Measurements from ENCODE around the gene SFXN4. TPM values are rescaled to one million over a fixed set of nuclear protein-coding genes. Genes with fewer than 3 reads are reported as not detected.
"Not testable (repeated sequence)": the region's sequence is repeated elsewhere in the genome, so short reads cannot be mapped to it uniquely, and the experiment has no call there.

The SFXN4 gene
- total RNA-seq, 1 experiment from 2014 or later, result 24.4 TPM

GRCh38 chr10:119199231-119199992 lies 33.9 kb upstream of the SFXN4 start:
- peak; percentile 52 for DNase-seq
- Histone ChIP-seq H3K4me3 (no peak overlapping the region), H3K36me3 (no peaks in the 10 kb centered on the region), H3K9me3 (no peaks in the 10 kb centered on the region), H3K27me3 (no peaks in the 10 kb centered on the region)

GRCh38 chr10:119198438-119198837 lies 32.9 kb upstream of the SFXN4 start:
- H3K27me3 ChIP-seq, result no peaks in the 10 kb centered on the region
- H3K36me3 ChIP-seq, result no peaks in the 10 kb centered on the region
- H3K9me3 ChIP-seq, result no peaks in the 10 kb centered on the region
- DNase-seq, result no peak
- no peak overlapping the region for H3K4me3 ChIP-seq

GRCh38 chr10:119197921-119198320 lies 32.4 kb upstream of the SFXN4 start:
- Histone ChIP-seq H3K36me3 (no peaks in the 10 kb centered on the region), H3K4me3 (no peak overlapping the region), H3K9me3 (no peaks in the 10 kb centered on the region), H3K27me3 (no peaks in the 10 kb centered on the region)
- DNase-seq, result peak; percentile 27

GRCh38 chr10:119191881-119192280 lies 26.4 kb upstream of the SFXN4 start:
- Histone ChIP-seq H3K27me3 (no peaks in the 10 kb centered on the region), H3K4me3 (no peak overlapping the region), H3K9me3 (no peaks in the 10 kb centered on the region), H3K36me3 (no peaks in the 10 kb centered on the region)
- DNase-seq, result peak; percentile 20

- Histone ChIP-seq H3K4me3 (no peak overlapping the region), H3K27me3 (no peaks in the 10 kb centered on the region), H3K9me3 (no peaks in the 10 kb centered on the region), H3K36me3 (no peaks in the 10 kb centered on the region)
- DNase-seq, result no peak
Measured at GRCh38 chr10:119190954-119191785, 25.7 kb upstream of the SFXN4 start.

GRCh38 chr10:119190353-119190752 lies 24.8 kb upstream of the SFXN4 start:
- Histone ChIP-seq H3K27me3 (no peaks in the 10 kb centered on the region), H3K4me3 (no peak overlapping the region), H3K9me3 (no peaks in the 10 kb centered on the region), H3K36me3 (no peaks in the 10 kb centered on the region)
- peak; percentile 89 for DNase-seq

- Histone ChIP-seq H3K4me3 (no peak overlapping the region), H3K36me3 (no peaks in the 10 kb centered on the region), H3K27me3 (no peaks in the 10 kb centered on the region), H3K9me3 (no peaks in the 10 kb centered on the region)
- peak; percentile 53 for DNase-seq
Measured at GRCh38 chr10:119189811-119190282, 24.3 kb upstream of the SFXN4 start.

GRCh38 chr10:119183664-119184412 lies 18.3 kb upstream of the SFXN4 start:
- no peaks in the 10 kb centered on the region for H3K27me3 ChIP-seq
- no peaks in the 10 kb centered on the region for H3K36me3 ChIP-seq
- H3K9me3 ChIP-seq, result no peaks in the 10 kb centered on the region
- no peak for DNase-seq
- no peak overlapping the region for H3K4me3 ChIP-seq

- H3K27me3 ChIP-seq, DNase-seq, H3K9me3 ChIP-seq, H3K4me3 ChIP-seq: not testable (repeated sequence)
- peaks cover 14% of the 10 kb centered on the region for H3K36me3 ChIP-seq
Measured at GRCh38 chr10:119180850-119181400, 15.4 kb upstream of the SFXN4 start.

- peak; percentile 94 for DNase-seq
Measured at GRCh38 chr10:119178372-119179119, 13.0 kb upstream of the SFXN4 start, which contains the start of gene PRDX3. Gene PRDX3 (minus strand): TSS chr10:119178812. CDS start chr10:119178790, 22 bp downstream.

GRCh38 chr10:119177708-119178371 lies 12.3 kb upstream of the SFXN4 start:
- Histone ChIP-seq H3K9me3 (no peaks in the 10 kb centered on the region), H3K27me3 (no peaks in the 10 kb centered on the region), H3K4me3 (peak overlapping the region; percentile 83), H3K36me3 (peaks cover 36% of the 10 kb centered on the region)
- DNase-seq, result no peak

More at GRCh38 chr10:119178372-119179119, 13.0 kb upstream of the SFXN4 start, which contains the start of gene PRDX3:
- no peaks in the 10 kb centered on the region for H3K27me3 ChIP-seq
- no peaks in the 10 kb centered on the region for H3K9me3 ChIP-seq
- peak within 1 kb of the TSS; percentile 83 for H3K4me3 ChIP-seq
- H3K36me3 ChIP-seq, result peaks cover 29% of the 10 kb centered on the region

GRCh38 chr10:119176166-119176565 lies 10.7 kb upstream of the SFXN4 start:
- Histone ChIP-seq H3K4me3 (no peak overlapping the region), H3K27me3 (no peaks in the 10 kb centered on the region), H3K9me3 (no peaks in the 10 kb centered on the region), H3K36me3 (peaks cover 52% of the 10 kb centered on the region)
- DNase-seq, result no peak

- no peak for DNase-seq
- no peak overlapping the region for H3K4me3 ChIP-seq
- no peaks in the 10 kb centered on the region for H3K27me3 ChIP-seq
- H3K9me3 ChIP-seq, result no peaks in the 10 kb centered on the region
- H3K36me3 ChIP-seq, result peaks cover 69% of the 10 kb centered on the region
Measured at GRCh38 chr10:119174109-119174508, 8.6 kb upstream of the SFXN4 start.

- no peaks in the 10 kb centered on the region for H3K27me3 ChIP-seq
- H3K36me3 ChIP-seq, result peaks cover 49% of the 10 kb centered on the region
Measured at GRCh38 chr10:119167041-119167440, 1.5 kb upstream of the SFXN4 start.

GRCh38 chr10:119166564-119166963 lies 1.1 kb upstream of the SFXN4 start:
- Histone ChIP-seq H3K4me3 (no peak overlapping the region), H3K27me3 (no peaks in the 10 kb centered on the region), H3K36me3 (peaks cover 44% of the 10 kb centered on the region), H3K9me3 (no peaks in the 10 kb centered on the region)
- no peak for DNase-seq

More at GRCh38 chr10:119167041-119167440, 1.5 kb upstream of the SFXN4 start:
- H3K9me3 ChIP-seq, result no peaks in the 10 kb centered on the region
- H3K4me3 ChIP-seq, result no peak overlapping the region
- DNase-seq, result no peak

All from MG63 (cell line).